GM19372 (cell line): ENCODE results near the gene WASHC4.
"Not testable (repeated sequence)": the region's sequence is repeated elsewhere in the genome, so short reads cannot be mapped to it uniquely, and the experiment has no call there.

Source experiments
- ATAC-seq: cut with Tn5 transposase; IDR thresholded peaks from one replicate; pipeline ENCODE4 v1.9.1; 2021; ENCODE audit warnings: mild to moderate bottlenecking, low read depth, moderate library complexity; ENCODE audit not compliant: unreplicated experiment

The WASHC4 gene

DNA sequence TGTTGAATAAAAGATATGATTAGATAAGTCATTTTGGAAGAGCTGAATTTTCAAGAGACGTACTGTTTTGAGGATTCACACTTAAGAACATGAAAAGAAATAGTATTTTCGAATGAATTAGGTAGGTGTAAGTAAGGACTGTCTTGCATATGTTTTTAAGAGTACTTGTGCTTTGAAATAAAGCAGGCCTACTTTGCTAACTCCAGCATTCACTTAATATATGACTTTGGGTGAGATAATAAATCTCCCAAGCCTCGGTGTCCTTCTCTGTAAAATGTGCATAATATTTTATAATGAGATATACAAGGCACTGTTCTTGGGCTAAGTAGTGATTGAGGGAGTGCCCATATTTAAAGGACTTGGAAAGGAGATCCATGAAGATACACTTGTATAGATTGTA lies 54.6 kb downstream of the WASHC4 start:
- no peak for ATAC-seq

DNA sequence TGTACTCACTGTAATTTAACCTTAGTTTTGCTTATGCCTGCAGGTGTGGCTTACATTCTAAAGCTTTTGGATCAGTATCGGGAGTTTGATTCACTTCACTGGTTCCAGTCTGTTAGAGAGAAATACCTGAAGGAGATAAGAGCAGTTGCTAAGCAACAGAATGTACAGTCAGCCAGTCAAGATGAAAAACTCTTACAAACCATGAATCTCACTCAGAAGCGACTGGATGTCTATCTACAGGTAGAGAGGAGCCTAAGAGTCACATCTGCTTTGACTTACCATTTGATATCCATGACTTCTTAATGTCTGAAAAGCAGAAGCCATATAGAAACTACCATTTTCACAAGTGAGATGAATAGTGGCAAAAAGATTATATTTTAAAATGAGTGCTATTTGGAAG lies 56.5 kb downstream of the WASHC4 start:
- no peak for ATAC-seq

DNA sequence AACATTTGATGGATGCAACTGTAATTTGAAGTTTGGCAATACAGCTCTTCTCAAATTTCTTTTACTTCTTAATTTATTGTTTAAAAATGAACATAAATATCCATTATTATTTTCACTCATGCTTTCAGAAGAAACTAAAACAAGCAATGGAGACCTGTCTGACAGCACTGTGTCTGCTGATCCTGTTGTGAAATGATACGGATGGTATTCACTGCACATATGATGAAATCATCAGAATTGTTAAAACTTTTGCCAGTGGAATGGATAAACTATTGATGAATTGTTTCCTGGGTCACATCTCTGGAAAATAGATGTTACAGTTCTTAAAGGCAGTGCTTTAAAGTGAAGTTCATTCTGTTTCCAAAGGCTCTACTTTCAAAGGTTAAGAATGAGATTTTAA lies 59.2 kb downstream of the WASHC4 start:
- no peak for ATAC-seq

DNA sequence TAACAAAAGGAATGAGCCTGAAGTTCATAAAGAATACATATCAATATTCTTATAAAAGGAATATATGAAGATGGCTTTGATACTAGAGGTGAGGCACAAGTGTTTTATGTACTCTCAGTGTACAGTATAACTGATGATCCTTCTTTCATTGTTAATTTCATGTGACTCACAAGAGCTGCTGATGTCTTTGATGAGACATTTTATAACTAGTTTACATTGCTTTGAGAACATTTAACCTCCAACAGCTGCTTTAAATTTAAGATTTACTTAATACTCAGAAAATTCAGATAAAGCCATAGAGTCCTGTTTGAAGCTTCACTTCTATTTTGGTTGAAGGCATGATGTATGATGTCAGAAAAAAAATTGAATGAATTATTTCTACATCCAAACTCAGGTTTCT lies 59.8 kb downstream of the WASHC4 start:
- ATAC-seq = no peak

DNA sequence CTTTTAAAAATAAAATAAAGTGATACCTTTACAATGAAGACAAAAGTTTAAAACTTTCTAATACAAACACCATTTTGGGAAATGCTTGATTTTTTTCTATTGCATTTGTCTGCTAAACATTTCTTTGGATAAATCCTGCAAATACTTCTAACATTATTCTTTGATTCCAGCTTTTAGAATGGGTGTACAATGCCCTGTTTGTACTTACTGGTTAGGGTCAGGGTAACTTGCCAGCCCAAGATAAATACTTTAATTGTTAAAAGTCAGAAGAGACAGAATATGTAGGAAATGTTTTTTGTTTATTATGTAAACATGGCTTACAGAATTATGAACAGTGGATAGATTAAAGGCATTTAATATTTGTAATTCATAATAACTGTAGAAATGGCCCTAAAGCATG lies 60.5 kb downstream of the WASHC4 start:
- no peak for ATAC-seq

DNA sequence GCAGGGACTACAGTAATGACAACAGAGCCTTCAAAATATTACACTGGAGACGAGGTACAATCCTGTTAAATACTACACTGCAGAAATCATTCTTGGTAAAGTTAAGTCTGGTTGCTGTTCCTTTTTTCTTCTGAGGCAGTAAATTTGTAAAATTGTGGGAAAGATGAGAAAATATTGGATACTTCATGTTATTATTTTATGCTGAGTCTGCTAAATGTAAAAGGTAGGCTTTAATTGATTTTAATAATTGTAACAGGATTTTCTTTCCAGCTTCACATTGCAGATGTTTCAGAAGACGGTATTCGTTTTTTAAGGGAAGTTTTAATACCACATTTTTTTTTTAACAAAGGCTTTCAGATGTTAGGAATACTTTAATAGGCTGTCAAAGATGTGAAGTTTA lies 62.6 kb downstream of the WASHC4 start:
- no peak for ATAC-seq

DNA sequence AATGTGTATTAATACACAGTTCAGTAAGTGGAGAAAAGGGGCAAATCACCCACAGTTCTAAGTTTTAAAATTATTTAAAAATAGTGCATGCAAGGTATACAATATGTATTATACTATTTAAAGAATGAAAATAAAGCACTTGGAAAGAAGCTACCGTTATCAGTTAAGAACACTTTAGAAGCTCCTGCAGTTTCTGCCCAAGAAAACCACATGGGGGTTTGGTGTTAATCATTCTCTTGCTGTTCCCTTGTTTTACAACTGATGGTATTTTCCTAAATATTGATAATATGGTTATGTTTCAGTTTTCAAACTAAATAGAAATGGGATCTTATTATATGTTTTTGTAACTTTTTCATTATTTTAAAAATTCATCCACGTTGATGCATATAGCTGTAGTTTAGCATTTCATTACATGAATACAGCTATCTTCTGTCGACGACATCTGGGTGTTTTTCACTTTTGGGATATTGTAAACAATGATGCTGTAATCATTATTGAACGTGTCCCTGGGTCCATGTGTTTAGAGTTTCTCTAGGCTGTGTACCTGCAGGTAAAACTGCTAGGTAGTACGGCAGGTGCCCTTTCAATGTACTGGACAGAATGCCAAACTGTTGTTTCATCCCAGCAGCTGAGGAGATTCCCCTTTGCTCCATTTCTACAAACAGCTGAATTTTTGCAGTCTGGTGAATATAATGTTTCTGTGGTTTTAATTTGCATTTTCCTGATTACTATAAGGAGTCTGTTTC lies 64.3 kb downstream of the WASHC4 start:
- ATAC-seq = no peak

DNA sequence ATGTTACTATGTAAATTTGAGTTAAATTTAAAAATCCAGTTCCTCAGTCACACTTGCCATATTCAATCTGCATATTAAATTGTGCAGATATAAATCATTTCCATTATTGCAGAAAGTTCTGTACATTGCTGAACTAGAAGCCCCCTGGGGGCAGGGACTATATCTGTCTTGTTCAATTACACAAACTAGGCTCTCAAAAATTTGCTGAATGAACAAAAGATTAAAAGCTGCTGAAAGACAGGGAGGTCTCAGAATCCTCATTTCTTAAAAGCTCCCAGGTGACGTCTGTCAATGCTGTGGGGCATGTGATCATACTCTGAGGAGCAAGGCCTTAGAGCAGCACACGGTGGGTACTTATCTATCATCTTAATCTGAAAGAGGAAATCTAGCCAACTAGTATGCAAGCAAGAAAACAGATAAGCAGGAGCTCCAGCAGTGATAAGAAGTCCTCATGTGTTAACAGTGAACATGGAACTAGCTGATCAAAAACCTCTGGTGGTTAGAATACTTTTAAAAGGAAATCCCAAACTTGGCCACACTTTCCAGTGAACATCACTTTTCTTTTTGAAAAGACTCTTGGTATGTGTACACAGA lies 68.0 kb downstream of the WASHC4 start:
- no peak for ATAC-seq

DNA sequence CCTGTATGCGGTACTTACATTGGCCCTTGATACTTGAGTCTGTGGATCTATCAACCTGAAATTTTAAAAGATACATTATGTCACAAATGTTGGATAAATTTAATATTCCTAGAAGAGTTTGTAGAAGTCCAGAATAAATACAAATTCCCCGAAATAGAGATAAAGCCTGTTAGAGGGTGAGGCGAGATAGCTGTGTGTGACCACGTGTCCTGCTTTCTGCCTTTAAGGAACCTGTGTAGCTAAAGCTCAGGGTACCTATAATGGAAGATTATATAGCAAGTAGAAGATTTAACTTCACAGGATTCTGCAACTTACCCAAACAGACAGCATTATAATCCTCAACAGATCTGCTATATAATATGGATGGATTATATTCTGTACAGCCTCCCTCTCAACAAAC lies 69.7 kb downstream of the WASHC4 start:
- ATAC-seq = no peak

DNA sequence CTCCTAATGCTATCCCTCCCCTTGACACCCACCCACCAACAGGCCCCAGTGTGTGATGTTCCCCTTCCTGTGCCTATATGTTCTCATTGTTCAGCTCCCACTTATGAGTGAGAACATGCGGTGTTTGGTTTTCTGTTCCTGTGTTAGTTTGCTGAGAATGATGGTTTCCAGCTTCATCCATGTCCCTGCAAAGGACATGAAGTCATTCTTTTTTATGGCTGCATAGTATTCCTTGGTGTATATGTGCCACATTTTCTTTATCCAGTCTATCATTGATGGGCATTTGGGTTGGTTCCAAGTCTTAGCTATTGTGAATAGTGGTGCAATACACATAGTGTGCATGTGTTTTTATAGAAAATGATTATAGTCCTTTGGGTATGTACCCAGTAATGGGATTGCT lies 71.6 kb downstream of the WASHC4 start:
- not testable (repeated sequence) for ATAC-seq

DNA sequence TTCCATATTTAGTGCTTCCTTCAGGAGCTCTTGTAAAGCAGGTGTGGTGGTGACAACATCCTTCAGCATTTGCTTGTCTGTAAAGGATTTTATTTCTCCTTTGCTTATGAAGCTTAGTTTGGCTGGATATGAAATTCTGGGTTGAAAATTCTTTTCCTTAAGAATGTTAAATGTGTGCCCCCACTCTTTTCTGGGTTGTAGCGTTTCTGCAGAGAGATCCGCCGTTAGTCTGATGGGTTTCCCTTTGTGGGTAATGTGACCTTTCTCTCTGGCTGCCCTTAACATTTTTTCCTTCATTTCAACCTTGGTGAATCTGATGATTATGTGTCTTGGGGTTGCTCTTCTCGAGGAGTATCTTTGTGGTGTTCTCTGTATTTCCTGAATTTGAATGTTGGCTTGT lies 75.9 kb downstream of the WASHC4 start:
- ATAC-seq = not testable (repeated sequence)

DNA sequence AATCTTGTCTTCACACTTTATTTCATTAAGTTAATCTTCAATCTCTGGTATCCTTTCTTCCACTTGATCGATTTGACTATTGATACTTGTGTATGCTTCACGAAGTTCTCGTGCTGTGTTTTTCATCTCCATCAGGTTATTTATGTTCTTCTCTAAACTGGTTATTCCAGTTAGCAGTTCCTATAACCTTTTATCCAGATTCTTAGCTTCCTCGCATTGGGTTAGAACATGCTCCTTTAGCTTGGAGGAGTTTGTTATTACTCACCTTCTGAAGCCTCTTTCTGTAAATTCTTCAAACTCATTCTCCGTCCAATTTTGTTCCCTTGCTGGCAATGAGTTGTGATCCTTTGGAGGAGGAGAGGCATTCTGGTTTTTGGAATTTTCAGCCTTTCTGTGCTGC lies 76.4 kb downstream of the WASHC4 start:
- ATAC-seq = not testable (repeated sequence)

DNA sequence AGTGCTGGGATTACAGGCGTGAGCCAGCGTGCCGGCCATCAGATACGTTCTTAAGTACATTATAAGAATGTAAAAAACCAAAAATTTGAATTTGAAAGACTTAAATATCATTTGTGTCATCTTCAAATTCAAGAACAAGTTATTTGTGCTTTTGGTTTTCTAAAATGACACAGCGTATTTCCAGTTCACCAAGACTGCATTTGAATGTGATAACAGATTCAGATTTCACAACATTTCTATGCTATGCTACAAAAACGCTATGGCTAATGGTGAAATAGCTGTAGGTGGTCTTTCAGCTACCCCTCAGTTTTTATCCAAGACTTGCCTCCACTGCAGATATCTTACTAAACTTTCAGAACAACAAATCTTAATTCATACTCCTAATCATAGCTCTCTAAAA lies 81.8 kb downstream of the WASHC4 start:
- ATAC-seq = no peak

DNA sequence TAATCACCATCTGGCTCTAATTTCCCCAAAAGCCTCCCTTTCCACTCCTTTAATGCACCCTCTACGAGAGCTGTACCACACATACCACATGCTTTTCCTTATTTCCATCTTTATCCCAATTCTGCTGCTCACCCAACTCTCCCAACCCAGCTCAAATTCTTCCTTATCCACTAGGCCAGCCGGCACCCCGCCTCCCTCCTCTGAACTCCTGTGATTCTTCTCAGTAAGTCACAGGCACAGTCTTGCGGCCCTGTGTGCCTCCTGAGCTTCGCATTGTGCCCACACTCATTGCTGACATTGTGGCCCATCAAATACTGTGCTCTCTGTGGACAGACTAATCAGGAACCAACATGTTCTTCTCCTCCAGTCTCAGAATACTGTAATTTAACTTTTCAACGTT lies 83.0 kb downstream of the WASHC4 start:
- no peak for ATAC-seq

DNA sequence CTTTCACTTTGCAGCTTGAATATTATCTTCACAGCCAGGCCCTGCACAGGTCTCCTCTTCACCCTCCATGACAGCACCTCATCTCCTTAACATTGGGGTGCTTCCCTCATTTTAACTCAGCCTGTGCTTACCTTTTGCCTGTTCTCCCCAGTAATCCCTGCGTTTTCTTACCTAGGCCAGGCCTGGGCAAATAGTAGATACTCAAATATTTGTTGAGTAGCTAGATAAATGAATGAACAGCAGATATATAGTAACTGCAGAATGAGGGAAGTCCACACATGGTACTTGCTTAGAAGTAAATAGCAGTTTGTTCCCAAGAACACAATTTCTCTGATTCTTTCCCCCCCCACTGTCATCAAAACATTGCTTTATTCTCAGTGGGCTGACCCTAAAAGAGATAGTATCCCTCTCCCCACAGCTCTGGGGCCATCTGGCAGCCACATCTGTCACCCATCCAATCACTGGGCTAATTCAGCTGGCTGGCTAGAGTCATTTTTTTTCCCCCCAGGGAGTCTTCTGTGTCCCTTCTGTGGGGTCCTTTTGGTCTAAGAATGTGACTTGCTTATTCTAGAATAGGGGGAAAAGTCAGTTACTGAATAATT lies 85.2 kb downstream of the WASHC4 start:
- ATAC-seq = no peak

DNA sequence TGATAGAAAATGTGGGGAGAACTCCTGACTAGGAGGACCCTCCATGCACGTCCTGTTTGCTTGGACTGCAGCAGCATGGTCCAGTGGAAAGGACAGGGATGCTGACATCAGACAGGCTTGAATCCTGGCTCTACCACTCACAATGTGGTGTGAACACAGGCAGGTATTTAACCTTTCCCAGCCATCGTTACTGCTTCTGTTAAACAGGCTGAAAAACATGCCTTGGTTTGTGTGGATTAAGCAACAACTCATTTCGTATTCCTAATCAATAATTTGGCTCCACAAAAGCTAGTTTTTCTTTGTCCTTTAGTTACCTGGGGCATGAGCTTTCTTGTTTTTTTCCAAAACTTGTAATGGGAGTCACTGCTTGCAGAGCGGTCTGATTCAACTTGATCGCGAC lies 87.4 kb downstream of the WASHC4 start:
- ATAC-seq = no peak

DNA sequence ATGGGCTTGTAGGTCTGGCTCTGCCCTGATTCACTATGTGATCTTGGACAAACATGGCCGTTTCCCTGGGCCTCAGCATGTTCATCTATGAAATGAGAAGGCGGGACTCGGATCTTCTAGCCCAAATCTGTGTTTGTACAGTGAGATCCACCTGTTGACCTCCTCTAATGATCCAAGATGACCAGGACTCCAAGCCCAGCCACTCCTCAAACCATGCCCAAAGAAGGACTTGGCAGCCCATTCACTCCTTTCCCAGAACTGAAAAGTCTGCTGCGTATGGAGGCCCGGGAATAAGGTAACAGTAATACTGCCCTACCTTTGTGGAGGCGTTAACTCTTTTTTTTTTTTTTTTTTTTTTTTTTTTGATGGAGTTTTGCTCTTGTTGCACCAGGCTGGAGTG lies 88.6 kb downstream of the WASHC4 start:
- ATAC-seq = no peak

DNA sequence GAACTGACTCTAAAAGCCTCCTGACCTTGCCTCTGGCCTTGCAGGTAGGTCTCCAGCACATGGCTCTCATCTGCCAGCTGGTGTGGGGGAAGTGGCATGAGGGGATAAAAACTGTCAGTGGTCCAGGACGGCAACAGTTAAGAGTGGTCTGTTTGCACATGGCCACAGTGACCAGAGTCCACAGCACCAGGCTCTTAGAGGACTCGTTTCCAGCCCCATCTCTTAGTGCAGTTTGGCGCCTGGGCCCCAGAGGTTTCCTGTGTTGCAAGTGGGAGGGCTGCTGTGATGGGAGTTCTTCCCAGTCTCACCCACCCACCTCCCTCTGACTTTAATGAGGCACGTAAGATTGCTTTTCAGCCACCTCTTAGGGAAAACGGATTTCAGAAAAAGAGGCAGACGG lies 91.4 kb downstream of the WASHC4 start:
- no peak for ATAC-seq

DNA sequence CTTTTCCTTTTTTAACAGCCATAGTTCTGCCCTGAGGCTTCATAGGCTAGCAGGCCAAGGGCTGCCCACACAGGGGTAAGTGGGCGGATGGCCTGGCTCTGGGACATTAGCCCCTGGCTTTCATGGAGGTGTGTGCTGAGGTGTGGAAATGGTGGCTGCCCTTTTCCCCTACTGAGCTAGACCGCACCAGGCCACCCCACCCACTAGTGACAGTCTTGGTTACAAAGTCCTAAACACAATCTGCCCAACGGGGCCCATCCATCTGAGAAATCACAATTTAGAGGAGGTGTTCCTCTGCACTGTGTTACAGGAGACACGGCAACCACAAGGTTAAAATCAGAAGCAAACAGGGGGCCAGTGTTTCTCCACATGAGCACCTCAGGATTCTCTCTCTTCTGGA lies 92.9 kb downstream of the WASHC4 start:
- ATAC-seq = no peak

DNA sequence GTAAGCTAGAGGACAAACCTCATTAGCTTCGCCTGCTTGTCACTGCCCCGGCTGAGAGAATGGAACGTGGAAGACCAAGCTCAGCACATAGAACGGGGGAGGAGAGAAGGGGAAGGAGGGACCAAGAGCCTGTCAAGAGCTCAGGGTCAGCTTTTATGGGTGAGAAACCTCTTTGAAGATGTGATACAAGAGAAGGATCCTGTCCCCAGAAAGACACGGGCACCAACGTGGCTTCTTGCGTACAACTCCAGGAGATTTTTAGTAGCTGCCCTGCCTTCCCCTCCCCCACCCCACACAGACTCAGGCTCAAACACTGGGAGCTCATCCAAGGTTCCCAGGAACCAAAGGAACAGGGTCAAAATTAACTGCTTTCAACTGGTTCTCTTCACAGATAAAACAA lies 93.8 kb downstream of the WASHC4 start:
- no peak for ATAC-seq

DNA sequence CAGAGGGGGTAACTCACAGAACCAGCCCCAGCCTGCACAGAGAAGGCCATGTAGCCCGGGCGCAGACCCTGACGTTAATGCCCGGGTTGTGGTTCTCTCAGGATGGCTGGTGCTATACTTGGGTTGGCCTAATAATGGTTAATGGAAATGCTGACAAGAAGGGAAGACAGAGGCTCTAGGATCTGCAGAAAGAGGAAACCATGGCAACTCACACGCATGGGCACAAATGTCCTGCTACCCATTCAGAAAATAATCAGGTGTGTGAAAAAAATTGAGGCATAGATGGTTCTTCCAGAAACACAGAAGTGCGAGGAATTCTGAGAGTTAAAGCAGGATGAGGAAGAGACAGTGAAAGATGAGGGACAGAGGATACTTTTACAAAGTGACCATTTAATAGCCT lies 94.7 kb downstream of the WASHC4 start:
- ATAC-seq = no peak

DNA sequence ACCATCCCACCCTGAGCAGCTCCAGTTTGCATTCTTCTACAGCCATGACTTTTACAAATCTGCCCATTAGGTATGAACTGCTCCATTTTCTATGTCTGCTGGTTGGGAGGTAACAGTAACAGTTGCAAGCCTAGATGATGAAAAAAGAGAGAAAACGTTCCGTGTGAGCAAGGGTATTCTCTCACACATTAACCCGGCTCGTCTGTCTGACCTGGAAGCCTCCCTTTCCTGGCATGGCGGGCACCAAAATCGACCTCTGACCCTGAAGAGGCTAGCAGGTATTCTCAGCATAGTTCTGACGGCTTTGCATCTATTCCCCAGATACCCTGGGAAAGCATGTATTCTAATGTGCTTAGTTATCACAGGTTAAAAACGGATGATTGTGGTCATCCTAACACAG lies 96.6 kb downstream of the WASHC4 start:
- ATAC-seq = no peak
